ENCODE data around the gene FSTL4. TPM values are rescaled to one million over a fixed set of nuclear protein-coding genes. Genes with fewer than 3 reads are reported as not detected.

Gene FSTL4
- polyA plus RNA-seq, 1 donor (not counting 4 experiments of a cell fraction or from before 2014, with no cell fraction given) = 1.7 TPM

- Histone ChIP-seq H3K79me2 (ENCODE audit: control insufficient read depth, insufficient read depth, low read length) (no peaks in the 10 kb centered on the region), H3K27me3 (ENCODE audit: control insufficient read depth, extremely low read depth, insufficient read depth, low read length) (no peaks in the 10 kb centered on the region), H3K36me3 (ENCODE audit: control insufficient read depth in 2 of 2, extremely low read depth in 1 of 2, insufficient read depth in 2 of 2, low read length in 2 of 2) (no peaks in the 10 kb centered on the region), H3K4me3 (ENCODE audit: control insufficient read depth in 2 of 3, extremely low read depth in 1 of 3, insufficient read depth in 2 of 3, low read depth in 1 of 3, low read length in 3 of 3) (no peak overlapping the region), H3K4me1 (ENCODE audit: control insufficient read depth, extremely low read depth, insufficient read depth, low read length) (peaks cover 36% of the 10 kb centered on the region), H3K9me1 (ENCODE audit: control insufficient read depth, extremely low read depth, insufficient read depth, low read length) (no peaks in the 10 kb centered on the region), H3K9me3 (ENCODE audit: control insufficient read depth, low read depth, low read length) (no peaks in the 10 kb centered on the region), H3K9ac (ENCODE audit: control insufficient read depth, extremely low read depth, insufficient read depth, low read length) (no peak overlapping the region), H3K27ac (ENCODE audit: control insufficient read depth, insufficient read depth, low read length) (peak overlapping the region; percentile 43), H3K4me2 (ENCODE audit: control insufficient read depth, extremely low read depth, insufficient read depth, low read depth, low read length) (peak overlapping the region; percentile 30), H2AFZ (ENCODE audit: control insufficient read depth, low read length) (no peak overlapping the region), H4K20me1 (ENCODE audit: control insufficient read depth, extremely low read depth, insufficient read depth, low read length) (no peaks in the 10 kb centered on the region)
- dilution Hi-C loops (cut with MboI; ENCODE audit: extremely low pct_ligation_motif_present, low sequenced_read_pairs) = no loop called here
- FAIRE-seq = peak; percentile 100
- peak; percentile 91 for DNase-seq (ENCODE audit: low read depth, low spot score)
- TF ChIP-seq CTCF (optimal IDR thresholded peaks at IDR 0.05 in 1 of 3, IDR thresholded peaks at IDR 0.05 in 1 of 3, conservative IDR thresholded peaks at IDR 0.05 in 1 of 3; ENCODE audit: extremely low read depth in 1 of 3, insufficient read depth in 2 of 3, low read length in 3 of 3) (no peak), EZH2 (IDR thresholded peaks at IDR 0.05; ENCODE audit: low read length) (no peak)
Observed at GRCh38 chr5:133285583-133286021, 326.7 kb downstream of the FSTL4 start.

GRCh38 chr5:133284306-133284705 is 328.0 kb downstream of the FSTL4 start:
- H3K36me3 ChIP-seq (ENCODE audit: control insufficient read depth in 2 of 2, extremely low read depth in 1 of 2, insufficient read depth in 2 of 2, low read length in 2 of 2) = no peaks in the 10 kb centered on the region
- H3K9me3 ChIP-seq (ENCODE audit: control insufficient read depth, low read depth, low read length) = no peaks in the 10 kb centered on the region
- no peaks in the 10 kb centered on the region for H3K9me1 ChIP-seq (ENCODE audit: control insufficient read depth, extremely low read depth, insufficient read depth, low read length)
- no peak overlapping the region for H3K9ac ChIP-seq (ENCODE audit: control insufficient read depth, extremely low read depth, insufficient read depth, low read length)
- no peak for TF ChIP-seq CTCF (optimal IDR thresholded peaks at IDR 0.05 in 1 of 3, IDR thresholded peaks at IDR 0.05 in 1 of 3, conservative IDR thresholded peaks at IDR 0.05 in 1 of 3; ENCODE audit: extremely low read depth in 1 of 3, insufficient read depth in 2 of 3, low read length in 3 of 3)
- TF ChIP-seq EZH2 (IDR thresholded peaks at IDR 0.05; ENCODE audit: low read length) = no peak
- H3K4me2 ChIP-seq (ENCODE audit: control insufficient read depth, extremely low read depth, insufficient read depth, low read depth, low read length) = no peak overlapping the region
- H3K4me3 ChIP-seq (ENCODE audit: control insufficient read depth in 2 of 3, extremely low read depth in 1 of 3, insufficient read depth in 2 of 3, low read depth in 1 of 3, low read length in 3 of 3) = no peak overlapping the region
- peaks cover 23% of the 10 kb centered on the region for H3K4me1 ChIP-seq (ENCODE audit: control insufficient read depth, extremely low read depth, insufficient read depth, low read length)
- no peaks in the 10 kb centered on the region for H4K20me1 ChIP-seq (ENCODE audit: control insufficient read depth, extremely low read depth, insufficient read depth, low read length)
- no peaks in the 10 kb centered on the region for H3K79me2 ChIP-seq (ENCODE audit: control insufficient read depth, insufficient read depth, low read length)
- H3K27me3 ChIP-seq (ENCODE audit: control insufficient read depth, extremely low read depth, insufficient read depth, low read length) = no peaks in the 10 kb centered on the region
- H2AFZ ChIP-seq (ENCODE audit: control insufficient read depth, low read length) = no peak overlapping the region
- dilution Hi-C loops (cut with MboI; ENCODE audit: extremely low pct_ligation_motif_present, low sequenced_read_pairs) = no loop called here
- DNase-seq (ENCODE audit: low read depth, low spot score) (peak; percentile 85), FAIRE-seq (no peak)
- no peak overlapping the region for H3K27ac ChIP-seq (ENCODE audit: control insufficient read depth, insufficient read depth, low read length)

All from keratinocyte (primary cell).